ENCODE results near the gene ZBTB46.
"Not testable (repeated sequence)": the region's sequence is repeated elsewhere in the genome, so short reads cannot be mapped to it uniquely, and the experiment has no call there.

The ZBTB46 gene

DNA sequence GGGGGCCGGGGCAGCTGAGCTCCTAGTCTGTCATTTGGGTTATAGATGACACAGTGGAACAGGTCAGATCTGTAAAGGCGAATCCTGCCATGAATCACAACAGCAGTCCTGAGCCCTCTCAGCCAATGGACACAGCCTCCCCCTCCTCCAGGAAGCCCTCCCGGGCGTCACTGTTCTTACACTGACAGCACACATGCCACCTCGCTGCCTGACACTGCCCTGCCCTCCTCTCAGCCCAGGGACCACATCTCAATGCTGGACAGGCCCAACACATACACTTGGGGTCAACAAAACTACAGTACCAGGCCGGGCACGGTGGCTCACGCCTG, 26.8 kb downstream of the ZBTB46 start:
- TF ChIP-seq CTCF (IDR thresholded peaks at IDR 0.05; ENCODE audit: insufficient read depth, low read depth, low read length, missing control alignments) = no peak

GRCh38 chr20:63802469-63803240, 28.4 kb downstream of the ZBTB46 start:
- TF ChIP-seq CTCF (IDR thresholded peaks at IDR 0.05; ENCODE audit: insufficient read depth, low read depth, low read length, missing control alignments) = no peak
- no peak overlapping the region for H3K4me3 ChIP-seq (ENCODE audit: low read length)
- no peak for DNase-seq (ENCODE audit: low read depth)

More for the DNA sequence above, 26.8 kb downstream of the ZBTB46 start:
- no peak overlapping the region for H3K4me3 ChIP-seq (ENCODE audit: low read length)
- no peak for DNase-seq (ENCODE audit: low read depth)

- H3K4me3 ChIP-seq (ENCODE audit: low read length); DNase-seq (ENCODE audit: low read depth): not testable (repeated sequence)
Observed at GRCh38 chr20:63801174-63801573, 29.9 kb downstream of the ZBTB46 start.

GRCh38 chr20:63800411-63800810, 30.7 kb downstream of the ZBTB46 start:
- H3K4me3 ChIP-seq (ENCODE audit: low read length); DNase-seq (ENCODE audit: low read depth): not testable (repeated sequence)

GRCh38 chr20:63799127-63799526, 31.9 kb downstream of the ZBTB46 start:
- H3K4me3 ChIP-seq (ENCODE audit: low read length) = not testable (repeated sequence)
- DNase-seq (ENCODE audit: low read depth) = peak; percentile 9

- not testable (repeated sequence) for DNase-seq (ENCODE audit: low read depth); H3K4me3 ChIP-seq (ENCODE audit: low read length)
Observed at GRCh38 chr20:63797175-63797574, 33.9 kb downstream of the ZBTB46 start.

- no peak for TF ChIP-seq CTCF (IDR thresholded peaks at IDR 0.05; ENCODE audit: insufficient read depth, low read depth, low read length, missing control alignments)
- DNase-seq (ENCODE audit: low read depth) = no peak
- H3K4me3 ChIP-seq (ENCODE audit: low read length) = no peak overlapping the region
Observed at GRCh38 chr20:63795178-63795830, 35.8 kb downstream of the ZBTB46 start.

- no peak overlapping the region for H3K4me3 ChIP-seq (ENCODE audit: low read length)
- no peak for TF ChIP-seq CTCF (IDR thresholded peaks at IDR 0.05; ENCODE audit: insufficient read depth, low read depth, low read length, missing control alignments)
- no peak for DNase-seq (ENCODE audit: low read depth)
Observed at GRCh38 chr20:63794614-63795013, 36.5 kb downstream of the ZBTB46 start.

DNA sequence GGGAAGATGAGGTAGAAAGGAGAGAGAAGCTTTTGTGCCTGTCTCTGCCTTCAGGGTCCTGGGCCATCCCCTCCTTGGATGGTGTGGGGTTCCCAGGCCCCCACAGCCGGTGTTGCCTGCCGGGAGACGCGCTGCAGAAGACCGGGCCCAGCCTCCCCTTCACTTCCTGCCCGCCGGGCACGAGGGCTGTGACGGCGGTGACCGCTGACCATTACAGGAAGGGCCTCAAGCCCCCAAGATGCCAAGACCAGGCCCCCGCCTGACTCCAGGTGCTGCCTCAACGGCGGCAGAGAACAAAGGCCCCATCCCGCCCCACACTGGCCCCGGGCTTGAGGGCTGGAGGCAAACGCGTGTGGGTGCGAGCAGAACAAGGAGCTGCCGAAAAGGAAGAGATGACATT, 38.2 kb downstream of the ZBTB46 start:
- no peak for TF ChIP-seq CTCF (IDR thresholded peaks at IDR 0.05; ENCODE audit: insufficient read depth, low read depth, low read length, missing control alignments)
- H3K4me3 ChIP-seq (ENCODE audit: low read length) = no peak overlapping the region
- no peak for DNase-seq (ENCODE audit: low read depth)
